Measurements from ENCODE around the gene LRCH4.
A peak's percentile ranks its signal among the peaks of the same experiment; 100 is the strongest.

The LRCH4 gene

GRCh38 chr7:100626055-100626454 is 40.1 kb upstream of the LRCH4 start:
- Histone ChIP-seq H3K9me2 (replicated peaks; ENCODE audit: control insufficient read depth, low read length) (no peaks in the 10 kb centered on the region), H3K9me3 (ENCODE audit: control insufficient read depth, insufficient read depth, low read length) (no peaks in the 10 kb centered on the region), H3K4me3 (ENCODE audit: low read length) (peak overlapping the region; percentile 74), H3K4me2 (ENCODE audit: low read length) (peak overlapping the region; percentile 89), H3F3A (ENCODE audit: control insufficient read depth, insufficient read depth) (peaks cover 8% of the 10 kb centered on the region; the same call in 1 of the 2 replicates), H3K4me1 (ENCODE audit: control insufficient read depth, low read length) (peaks cover 15% of the 10 kb centered on the region), H3K79me2 (ENCODE audit: control insufficient read depth, low read length) (no peaks in the 10 kb centered on the region), H3K36me3 (ENCODE audit: control insufficient read depth, low read length) (no peaks in the 10 kb centered on the region), H3K27ac (ENCODE audit: low read depth, low read length) (no peak overlapping the region), H4K20me1 (ENCODE audit: control insufficient read depth, insufficient read depth, low read depth, low read length) (no peaks in the 10 kb centered on the region), H3K27me3 (ENCODE audit: control insufficient read depth, low read length) (peaks cover 3% of the 10 kb centered on the region)
- TF ChIP-seq CTCF (IDR thresholded peaks at IDR 0.05; ENCODE audit: low read depth, low read length, poor library complexity, severe bottlenecking) (no peak), EZH2phosphoT487 (IDR thresholded peaks at IDR 0.05; ENCODE audit: borderline replicate concordance, low read length) (no peak)

DNA sequence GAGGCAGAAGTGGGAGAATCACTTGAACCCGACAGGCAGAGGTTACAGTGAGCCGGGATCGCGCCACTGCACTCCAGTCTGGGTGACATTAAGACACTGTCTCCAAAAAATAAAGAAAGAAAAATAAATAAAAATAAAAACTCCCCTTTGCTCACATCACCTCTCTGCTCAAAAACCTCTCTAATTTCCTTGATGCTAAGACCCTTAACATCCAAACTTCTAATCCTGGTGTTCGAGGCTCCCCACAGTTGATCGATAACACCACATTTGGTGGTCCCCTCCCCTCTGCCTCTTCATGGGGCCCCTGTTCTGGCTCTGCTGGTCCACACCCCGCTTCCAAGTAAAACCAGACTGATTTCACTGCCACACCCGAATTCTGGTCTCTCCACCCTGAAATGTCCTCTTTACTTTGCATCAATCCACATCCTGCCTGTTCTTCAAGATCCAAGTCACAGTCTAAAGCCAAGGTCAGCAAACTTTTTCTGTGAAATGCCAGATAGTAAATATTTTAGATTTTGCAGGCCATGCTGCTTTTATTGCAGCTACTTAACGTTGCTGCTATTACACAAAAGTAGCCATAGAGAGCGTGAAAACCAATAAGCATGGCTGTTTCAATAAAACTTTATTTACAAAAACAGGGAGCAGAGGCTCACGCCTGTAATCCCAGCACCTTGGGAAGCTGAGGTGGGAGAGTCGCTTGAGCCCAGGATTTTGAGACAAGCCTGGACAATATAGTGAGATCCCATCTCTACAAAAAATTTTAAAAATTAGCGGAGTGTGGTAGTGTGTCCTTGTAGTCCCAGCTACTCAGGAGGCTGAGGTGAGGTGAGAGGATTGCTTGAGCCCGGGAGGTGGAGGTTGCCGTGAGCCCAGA is 38.3 kb upstream of the LRCH4 start:
- no peaks in the 10 kb centered on the region for H4K20me1 ChIP-seq (ENCODE audit: control insufficient read depth, insufficient read depth, low read depth, low read length)
- H3K27ac ChIP-seq (ENCODE audit: low read depth, low read length) = no peak overlapping the region
- no peaks in the 10 kb centered on the region for H3K36me3 ChIP-seq (ENCODE audit: control insufficient read depth, low read length)
- no peaks in the 10 kb centered on the region for H3K9me3 ChIP-seq (ENCODE audit: control insufficient read depth, insufficient read depth, low read length)
- H3K27me3 ChIP-seq (ENCODE audit: control insufficient read depth, low read length) = peaks cover 8% of the 10 kb centered on the region
- no peaks in the 10 kb centered on the region for H3K79me2 ChIP-seq (ENCODE audit: control insufficient read depth, low read length)
- TF ChIP-seq CTCF (IDR thresholded peaks at IDR 0.05; ENCODE audit: low read depth, low read length, poor library complexity, severe bottlenecking) (no peak), EZH2phosphoT487 (IDR thresholded peaks at IDR 0.05; ENCODE audit: borderline replicate concordance, low read length) (no peak)
- H3K4me1 ChIP-seq (ENCODE audit: control insufficient read depth, low read length) = peaks cover 15% of the 10 kb centered on the region
- no peaks in the 10 kb centered on the region for H3K9me2 ChIP-seq (replicated peaks; ENCODE audit: control insufficient read depth, low read length)
- H3F3A ChIP-seq (ENCODE audit: control insufficient read depth, insufficient read depth) = peaks cover 4% of the 10 kb centered on the region; the same call in 1 of the 2 replicates
- H3K4me3 ChIP-seq (ENCODE audit: low read length) = no peak overlapping the region
- H3K4me2 ChIP-seq (ENCODE audit: low read length) = no peak overlapping the region

- Histone ChIP-seq H3K79me2 (ENCODE audit: control insufficient read depth, low read length) (no peaks in the 10 kb centered on the region), H3K27ac (ENCODE audit: low read depth, low read length) (no peak overlapping the region), H3K9me3 (ENCODE audit: control insufficient read depth, insufficient read depth, low read length) (no peaks in the 10 kb centered on the region), H4K20me1 (ENCODE audit: control insufficient read depth, insufficient read depth, low read depth, low read length) (no peaks in the 10 kb centered on the region), H3K36me3 (ENCODE audit: control insufficient read depth, low read length) (no peaks in the 10 kb centered on the region), H3K9me2 (replicated peaks; ENCODE audit: control insufficient read depth, low read length) (no peaks in the 10 kb centered on the region), H3K4me1 (ENCODE audit: control insufficient read depth, low read length) (peaks cover 6% of the 10 kb centered on the region), H3K4me2 (ENCODE audit: low read length) (no peak overlapping the region), H3K4me3 (ENCODE audit: low read length) (no peak overlapping the region), H3F3A (ENCODE audit: control insufficient read depth, insufficient read depth) (peaks cover 4% of the 10 kb centered on the region; the same call in 1 of the 2 replicates), H3K27me3 (ENCODE audit: control insufficient read depth, low read length) (peaks cover 16% of the 10 kb centered on the region)
- TF ChIP-seq CTCF (IDR thresholded peaks at IDR 0.05; ENCODE audit: low read depth, low read length, poor library complexity, severe bottlenecking) (no peak), EZH2phosphoT487 (IDR thresholded peaks at IDR 0.05; ENCODE audit: borderline replicate concordance, low read length) (no peak)
These were observed 35.6 kb upstream of the LRCH4 start for GRCh38 chr7:100621554-100621953.
